H1 (cell line): Measurements from ENCODE around the gene ADCY1. TPM values are rescaled to one million over a fixed set of nuclear protein-coding genes. Genes with fewer than 3 reads are reported as not detected.

Experiments
- CTCF ChIA-PET: fragments of 300-600 bp; sonication (Branson Sonifier 250); formaldehyde crosslinking; loops from one replicate; lab custom pipeline; 2021; ENCODE audit not compliant: partially characterized antibody; lab: Charles Lee
- POLR2A ChIA-PET: fragments of 300-600 bp; sonication (Branson Sonifier 250); formaldehyde crosslinking; loops from one replicate; lab custom pipeline; 2021; ENCODE audit warnings: inconsistent platforms; ENCODE audit not compliant: partially characterized antibody; lab: Charles Lee
- DNase-seq, 2 experiments: peaks; one replicate each; pipeline versions ENCODE4 v3.0.0 to v3.0.0-alpha.2; 2010 to 2022; ENCODE audit warnings: low spot score in 2 of 2, low read depth in 1 of 2, mixed read lengths in 1 of 2
- FAIRE-seq: peaks from 2 replicates; lab custom pipeline; 2011; peaks lifted over from hg19 to GRCh38; lab: Jason Lieb, UNC
- H2AFZ ChIP-seq: 2 replicates; pipeline ENCODE4 v1.8.1; 2012; ENCODE audit warnings: low read length, inconsistent platforms
- H2AK5ac ChIP-seq: 2 replicates; pipeline ENCODE4 v1.6.1; 2013; ENCODE audit warnings: low read depth, low read length
- H2BK120ac ChIP-seq: replicated peaks from 2 replicates; pipeline ENCODE3; 2013; ENCODE audit warnings: low read depth, low read length, inconsistent platforms
- H2BK12ac ChIP-seq: 2 replicates; pipeline ENCODE4 v1.6.1; 2013; ENCODE audit warnings: low read depth, low read length
- H2BK15ac ChIP-seq: 2 replicates; pipeline ENCODE4 v1.6.1; 2013; ENCODE audit warnings: low read length
- H2BK20ac ChIP-seq: 2 replicates; pipeline ENCODE4 v1.6.1; 2013; ENCODE audit warnings: low read length
- H2BK5ac ChIP-seq: 2 replicates; pipeline ENCODE4 v1.6.1; 2013; ENCODE audit warnings: low read depth, low read length
- H3K14ac ChIP-seq: 2 replicates; pipeline ENCODE4 v1.6.1; 2013; ENCODE audit warnings: inconsistent platforms; ENCODE audit not compliant: insufficient read length
- H3K18ac ChIP-seq: 2 replicates; pipeline ENCODE4 v1.6.1; 2013; ENCODE audit warnings: low read length; ENCODE audit errors: extremely low read depth
- H3K23ac ChIP-seq: 2 replicates; pipeline ENCODE4 v1.6.1; 2013; ENCODE audit warnings: inconsistent platforms; ENCODE audit not compliant: insufficient read length
- H3K23me2 ChIP-seq: 2 replicates; pipeline ENCODE4 v1.6.1; 2013; ENCODE audit warnings: low read depth, low read length
- H3K27ac ChIP-seq: 2 replicates; pipeline ENCODE4 v1.6.1; 2011; ENCODE audit warnings: low read depth, low read length, inconsistent platforms
- H3K27me3 ChIP-seq, 4 experiments: replicated peaks in 1 of 4; 1 replicate in 1 of 4; 2 replicates in 3 of 4; pipeline versions ENCODE4 v1.6.1 to v1.8.1; 2011 to 2013; ENCODE audit warnings: low read length in 3 of 4, mild to moderate bottlenecking in 3 of 4, inconsistent platforms in 2 of 4, mixed read lengths in 2 of 4, moderate library complexity in 1 of 4; ENCODE audit not compliant: control insufficient read depth in 3 of 4, insufficient read depth in 3 of 4; ENCODE audit errors: extremely low read depth in 1 of 4
- H3K36me3 ChIP-seq, 4 experiments: 2 replicates each; pipeline versions ENCODE4 v1.6.1 to v1.8.1; 2011 to 2013; ENCODE audit warnings: mild to moderate bottlenecking in 4 of 4, low read length in 3 of 4, moderate library complexity in 2 of 4, control low read depth in 1 of 4, inconsistent platforms in 1 of 4; ENCODE audit not compliant: insufficient read depth in 4 of 4, control insufficient read depth in 2 of 4
- H3K4ac ChIP-seq: replicated peaks from 2 replicates; pipeline ENCODE3; 2013; ENCODE audit warnings: low read length, low read depth, mixed read lengths, inconsistent platforms; ENCODE audit not compliant: insufficient read length
- H3K4me1 ChIP-seq, 4 experiments: replicated peaks in 1 of 4; 1 replicate in 1 of 4; 2 replicates in 3 of 4; pipeline versions ENCODE4 v1.6.1 to v1.8.1; 2011 to 2013; ENCODE audit warnings: low read length in 3 of 4, inconsistent platforms in 2 of 4, mixed read lengths in 1 of 4; ENCODE audit not compliant: insufficient read depth in 4 of 4, control insufficient read depth in 3 of 4
- H3K4me2 ChIP-seq, 2 experiments: 2 replicates each; pipeline versions ENCODE4 v1.6.1 to v1.8.1; 2011 to 2013; ENCODE audit warnings: low read depth in 2 of 2, low read length in 2 of 2, control low read depth in 1 of 2, inconsistent platforms in 1 of 2, mild to moderate bottlenecking in 1 of 2; ENCODE audit not compliant: insufficient read depth in 1 of 2
- H3K4me3 ChIP-seq, 4 experiments: fragments of 200-600, 300-600 bp in 1 of 4; sonication (generic), shearing (Covaris generic), sonication (Bioruptor Twin) in 1 of 4; 2 replicates each; pipeline versions ENCODE4 v1.5.1 to v1.8.1; 2011 to 2016; ENCODE audit warnings: low read length in 4 of 4, low read depth in 3 of 4, control low read depth in 2 of 4, inconsistent platforms in 2 of 4, mild to moderate bottlenecking in 2 of 4, mixed read lengths in 1 of 4, moderate library complexity in 1 of 4; ENCODE audit not compliant: insufficient read depth in 2 of 4; ENCODE audit errors: extremely low read depth in 1 of 4
- H3K56ac ChIP-seq: replicated peaks from 2 replicates; pipeline ENCODE3; 2013; ENCODE audit warnings: low read depth, mild to moderate bottlenecking, mixed read lengths, low read length, inconsistent platforms; ENCODE audit not compliant: insufficient read length
- H3K79me1 ChIP-seq: 2 replicates; pipeline ENCODE4 v1.6.1; 2013; ENCODE audit warnings: low read depth, low read length, control low read depth
- H3K79me2 ChIP-seq, 2 experiments: 2 replicates each; pipeline versions ENCODE4 v1.6.1 to v1.8.1; 2012 to 2013; ENCODE audit warnings: low read length in 2 of 2, mild to moderate bottlenecking in 2 of 2, inconsistent platforms in 1 of 2; ENCODE audit not compliant: insufficient read depth in 2 of 2, control insufficient read depth in 1 of 2
- H3K9ac ChIP-seq, 4 experiments: replicated peaks in 1 of 4; 1 replicate in 1 of 4; 2 replicates in 3 of 4; pipeline versions ENCODE4 v1.6.1 to v1.8.1; 2011 to 2013; ENCODE audit warnings: low read depth in 3 of 4, low read length in 3 of 4, control low read depth in 2 of 4, mild to moderate bottlenecking in 2 of 4, moderate library complexity in 2 of 4, inconsistent platforms in 1 of 4; ENCODE audit errors: extremely low read depth in 1 of 4
- H3K9me3 ChIP-seq, 2 experiments: 2 replicates each; pipeline versions ENCODE4 v1.6.1 to v1.8.1; 2012 to 2013; ENCODE audit warnings: mild to moderate bottlenecking in 2 of 2, moderate library complexity in 2 of 2, control low read depth in 1 of 2, inconsistent platforms in 1 of 2, low read depth in 1 of 2, low read length in 1 of 2, mixed read lengths in 1 of 2; ENCODE audit not compliant: insufficient read depth in 2 of 2
- H4K20me1 ChIP-seq, 2 experiments: replicated peaks in 1 of 2; 2 replicates each; pipeline versions ENCODE3 to v1.8.1; 2011 to 2013; ENCODE audit warnings: inconsistent platforms in 2 of 2, low read length in 2 of 2, mild to moderate bottlenecking in 1 of 2; ENCODE audit not compliant: insufficient read depth in 2 of 2, control insufficient read depth in 1 of 2
- H4K5ac ChIP-seq: 2 replicates; pipeline ENCODE4 v1.6.1; 2013; ENCODE audit warnings: low read length, low read depth, mixed read lengths, inconsistent platforms; ENCODE audit not compliant: insufficient read length
- H4K8ac ChIP-seq: 2 replicates; pipeline ENCODE4 v1.8.0; 2013; ENCODE audit warnings: mild to moderate bottlenecking, moderate library complexity, low read length, inconsistent platforms; ENCODE audit not compliant: insufficient read depth; ENCODE audit errors: extremely low read depth
- H4K91ac ChIP-seq: replicated peaks from 2 replicates; pipeline ENCODE3; 2013; ENCODE audit warnings: low read length, mixed read lengths, inconsistent platforms; ENCODE audit not compliant: insufficient read length
- CBX5 ChIP-seq: fragments of 300-800, 300-1000 bp; sonication (generic); IDR thresholded peaks from 2 replicates; pipeline ENCODE4 v1.7.1; 2016; ENCODE audit warnings: antibody characterized with exemption, low read length, low read depth
- CEBPB ChIP-seq: IDR thresholded peaks from 2 replicates; pipeline ENCODE4 v1.6.1; 2012; ENCODE audit warnings: low read depth, low read length
- CREB1 ChIP-seq: IDR thresholded peaks from 2 replicates; pipeline ENCODE4 v1.6.1; 2012; ENCODE audit warnings: inconsistent platforms
- CTBP2 ChIP-seq: IDR thresholded peaks from 2 replicates; pipeline ENCODE4 v1.7.0; 2011; ENCODE audit warnings: borderline replicate concordance, mild to moderate bottlenecking, moderate library complexity, mixed read lengths, low read length; ENCODE audit not compliant: insufficient read depth, insufficient read length
- JUN ChIP-seq: IDR thresholded peaks from 2 replicates; pipeline ENCODE4 v1.6.1; 2011; ENCODE audit warnings: low read depth, mild to moderate bottlenecking, improper control_type of control experiment, low read length
- KDM1A ChIP-seq: fragments of 200-600, 300-600 bp; sonication (generic); IDR thresholded peaks from 2 replicates; pipeline ENCODE4 v1.7.1; 2016; ENCODE audit warnings: mild to moderate bottlenecking, low read length, borderline replicate concordance
- KDM5A ChIP-seq: fragments of 200-600 bp; IDR thresholded peaks from 2 replicates; pipeline ENCODE4 v1.7.1; 2012; ENCODE audit warnings: mild to moderate bottlenecking, low read length, inconsistent platforms, mixed read lengths
- NRF1 ChIP-seq: IDR thresholded peaks from 2 replicates; pipeline ENCODE4 v1.6.1; 2011; ENCODE audit warnings: mild to moderate bottlenecking, low read depth, low read length, improper control_type of control experiment
- POLR2AphosphoS5 ChIP-seq: IDR thresholded peaks from 2 replicates; pipeline ENCODE4 v1.6.1; 2011; ENCODE audit warnings: low read depth, low read length
- RNF2 ChIP-seq: fragments of 200-900, 300-1000 bp; sonication (generic); IDR thresholded peaks from 2 replicates; pipeline ENCODE4 v1.7.1; 2016; ENCODE audit warnings: borderline replicate concordance, low read depth, mild to moderate bottlenecking, antibody characterized with exemption, low read length; ENCODE audit not compliant: poor library complexity, severe bottlenecking; ENCODE audit errors: missing control alignments
- YY1 ChIP-seq: IDR thresholded peaks from 2 replicates; pipeline ENCODE4 v1.6.1; 2011; ENCODE audit warnings: low read depth, mild to moderate bottlenecking, low read length
- WGBS, 2 experiments: shearing (Covaris generic) in 1 of 2; methylation state at CpG; one replicate each; pipeline versions ENCODE4 v1.1.6 to v1.1.7; 2013 to 2015; ENCODE audit warnings: low lambda C conversion rate in 2 of 2, mixed read lengths in 2 of 2, inconsistent platforms in 1 of 2, low coverage in 1 of 2, missing lambda C conversion rate in 1 of 2; ENCODE audit not compliant: insufficient replicate concordance in 2 of 2, insufficient coverage in 1 of 2, insufficient read length in 1 of 2; ENCODE audit errors: extremely low coverage in 1 of 2, missing lambda C conversion rate in 1 of 2; 5-methylcytosine and 5-hydroxymethylcytosine counted together
- polyA plus RNA-seq, 7 experiments: library from polyadenylated mRNA; depleted of rRNA in 3 of 7; stranded (reverse) in 5 of 7; unstranded in 2 of 7; fragments of >200 nt in 5 of 7; fragments of 200-250 nt in 2 of 7; gene quantifications; 1 replicate in 5 of 7; 2 replicates in 1 of 7; 4 replicates in 1 of 7; pipeline versions ENCODE4 v1.2.1 to v1.2.3, GENCODE V29; 2011 to 2013; ENCODE audit warnings: missing spikeins in 2 of 7, mixed read lengths in 2 of 7
- total RNA-seq: library from RNA; stranded (reverse); fragmentation: NEBNext Ultra II Directional; extraction: Animal tissue kit (Norgen Biotek cat#: 25700); gene quantifications from 2 replicates; pipeline ENCODE4 v1.2.1, GENCODE V29; 2021
- TF ChIP-seq, protein P1 (sequence below): IDR thresholded peaks from 2 replicates; pipeline ENCODE4 v1.6.1; 2011; ENCODE audit warnings: low read length, improper control_type of control experiment
- TF ChIP-seq, protein P2 (sequence below): IDR thresholded peaks from 2 replicates; pipeline ENCODE4 v1.6.1; 2012; ENCODE audit warnings: inconsistent platforms

Gene ADCY1
- total and polyA plus RNA-seq, 2 of the 8 experiments (the other 6 are each of a cell fraction or from before 2014, with no cell fraction given): 7.9 to 26.9 TPM

DNA sequence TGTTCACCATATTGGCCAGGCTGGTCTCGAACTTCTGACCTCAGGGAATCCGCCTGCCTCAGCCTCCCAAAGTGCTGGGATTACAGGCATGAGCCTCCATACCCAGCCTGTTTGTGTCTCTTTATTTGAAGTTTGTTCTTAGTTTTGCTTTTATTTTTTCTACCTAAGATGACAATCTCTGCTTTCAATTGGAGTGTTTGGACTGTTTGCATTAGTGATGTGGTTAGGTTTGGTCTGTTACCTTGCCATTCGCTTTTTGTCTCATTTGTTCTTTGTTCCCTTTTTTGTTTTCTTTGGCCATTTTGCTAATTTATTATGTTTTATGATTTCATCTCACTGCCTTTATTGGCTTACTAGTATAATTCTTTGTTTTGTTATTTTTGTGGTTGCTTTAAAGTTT lies 62.6 kb downstream of the ADCY1 start:
- Histone ChIP-seq H3K4ac (no peak overlapping the region), H4K8ac (no peak overlapping the region), H2BK5ac (no peak overlapping the region), H3K36me3 (no peaks in the 10 kb centered on the region), H3K4me2 (no peak overlapping the region), H4K91ac (no peak overlapping the region), H3K79me1 (no peaks in the 10 kb centered on the region), H3K14ac (no peak overlapping the region), H2BK120ac (no peak overlapping the region), H2BK15ac (no peak overlapping the region), H3K9ac (no peak overlapping the region), H3K9me3 (no peaks in the 10 kb centered on the region), H4K20me1 (no peaks in the 10 kb centered on the region), H2AK5ac (no peak overlapping the region), H3K27me3 (no peaks in the 10 kb centered on the region), H3K23ac (no peak overlapping the region), H3K4me3 (no peak overlapping the region), H3K23me2 (no peaks in the 10 kb centered on the region), H2BK20ac (no peak overlapping the region), H3K18ac (no peak overlapping the region), H2BK12ac (no peak overlapping the region), H3K79me2 (no peaks in the 10 kb centered on the region; a peak in 1 of 4 replicates), H3K56ac (no peak overlapping the region), H2AFZ (no peak overlapping the region), H4K5ac (no peak overlapping the region), H3K4me1 (peaks cover 0 to 3% (median 0%) of the 10 kb centered on the region in 4 experiments; a peak in 1 of 7 replicates), H3K27ac (no peak overlapping the region)
- WGBS, 2 experiments: 93% methylated on average over 3 of the region's 3 CpGs; no CpG with 5 or more reads in 1 of the 2 experiments
- CTCF ChIA-PET: no interaction called here
- no peak for DNase-seq
- no peak for TF ChIP-seq NRF1
- TF ChIP-seq, protein P1, sequence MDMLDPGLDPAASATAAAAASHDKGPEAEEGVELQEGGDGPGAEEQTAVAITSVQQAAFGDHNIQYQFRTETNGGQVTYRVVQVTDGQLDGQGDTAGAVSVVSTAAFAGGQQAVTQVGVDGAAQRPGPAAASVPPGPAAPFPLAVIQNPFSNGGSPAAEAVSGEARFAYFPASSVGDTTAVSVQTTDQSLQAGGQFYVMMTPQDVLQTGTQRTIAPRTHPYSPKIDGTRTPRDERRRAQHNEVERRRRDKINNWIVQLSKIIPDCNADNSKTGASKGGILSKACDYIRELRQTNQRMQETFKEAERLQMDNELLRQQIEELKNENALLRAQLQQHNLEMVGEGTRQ: no peak
- no peak for TF ChIP-seq CTBP2
- no peak for TF ChIP-seq POLR2AphosphoS5
- no peak for TF ChIP-seq JUN
- TF ChIP-seq CBX5: no peak
- TF ChIP-seq CREB1: no peak
- no peak for TF ChIP-seq KDM5A
- no peak for TF ChIP-seq YY1
- TF ChIP-seq CEBPB: no peak
- TF ChIP-seq RNF2: no peak
- TF ChIP-seq KDM1A: no peak
- TF ChIP-seq, protein P2, sequence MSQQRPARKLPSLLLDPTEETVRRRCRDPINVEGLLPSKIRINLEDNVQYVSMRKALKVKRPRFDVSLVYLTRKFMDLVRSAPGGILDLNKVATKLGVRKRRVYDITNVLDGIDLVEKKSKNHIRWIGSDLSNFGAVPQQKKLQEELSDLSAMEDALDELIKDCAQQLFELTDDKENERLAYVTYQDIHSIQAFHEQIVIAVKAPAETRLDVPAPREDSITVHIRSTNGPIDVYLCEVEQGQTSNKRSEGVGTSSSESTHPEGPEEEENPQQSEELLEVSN: no peak
- FAIRE-seq: no peak
- POLR2A ChIA-PET: no interaction called here
